GM23338 (cell line): ENCODE results near the gene AKAP7. TPM values are rescaled to one million over a fixed set of nuclear protein-coding genes. Genes with fewer than 3 reads are reported as not detected.

Source experiments
- ATAC-seq: fragments of 200-7000 bp; cut with Tn5 transposase; 3 replicates; pipeline ENCODE4 v1.9.1; 2020
- DNase-seq: peaks from one replicate; pipeline ENCODE4 v3.0.0-alpha.2; 2015; ENCODE audit warnings: low spot score
- H2AFZ ChIP-seq: fragments of 200-600 bp; sonication (generic); 2 replicates; pipeline ENCODE4 v1.8.0; 2016; ENCODE audit warnings: antibody characterized with exemption, mild to moderate bottlenecking, moderate library complexity
- H3F3A ChIP-seq: fragments of 200-600 bp; sonication (generic); replicated peaks from 2 replicates; pipeline ENCODE4 v1.8.0; 2017; ENCODE audit warnings: antibody characterized with exemption, mixed run types, low read depth
- H3K27ac ChIP-seq: fragments of 200-600 bp; sonication (generic); 2 replicates; pipeline ENCODE4 v1.6.1; 2016; ENCODE audit warnings: low read depth
- H3K27me3 ChIP-seq: fragments of 200-600 bp; sonication (generic); 2 replicates; pipeline ENCODE4 v1.8.0; 2016; ENCODE audit warnings: mild to moderate bottlenecking, mixed run types, moderate library complexity; ENCODE audit not compliant: insufficient read depth
- H3K36me3 ChIP-seq: fragments of 200-600 bp; sonication (generic); 2 replicates; pipeline ENCODE4 v1.8.0; 2016; ENCODE audit warnings: mild to moderate bottlenecking; ENCODE audit not compliant: insufficient read depth
- H3K4me1 ChIP-seq: fragments of 200-600 bp; sonication (generic); 2 replicates; pipeline ENCODE4 v1.8.0; 2016; ENCODE audit warnings: mild to moderate bottlenecking, moderate library complexity; ENCODE audit not compliant: insufficient read depth
- H3K4me2 ChIP-seq: fragments of 200-600 bp; sonication (generic); 2 replicates; pipeline ENCODE4 v1.7.1; 2017; ENCODE audit warnings: mixed run types
- H3K4me3 ChIP-seq: fragments of 200-600 bp; sonication (generic); 2 replicates; pipeline ENCODE4 v1.6.1; 2016; ENCODE audit warnings: mixed run types
- H3K79me2 ChIP-seq: fragments of 200-600 bp; sonication (generic); replicated peaks from 2 replicates; pipeline ENCODE4 v1.8.0; 2017; ENCODE audit warnings: mild to moderate bottlenecking; ENCODE audit not compliant: insufficient read depth
- H3K9me2 ChIP-seq: fragments of 200-600 bp; sonication (generic); 2 replicates; pipeline ENCODE4 v1.8.0; 2017; ENCODE audit not compliant: insufficient read depth
- H4K20me1 ChIP-seq: fragments of 200-600 bp; sonication (generic); replicated peaks from 2 replicates; pipeline ENCODE4 v1.8.0; 2017; ENCODE audit warnings: mild to moderate bottlenecking; ENCODE audit not compliant: insufficient read depth
- H3K27ac Mint-ChIP-seq: 2 replicates; pipeline ENCODE4 v1.8.0; 2020; ENCODE audit warnings: inconsistent platforms, mild to moderate bottlenecking, moderate library complexity, mixed read lengths
- H3K27me3 Mint-ChIP-seq: 3 replicates; pipeline ENCODE4 v1.8.0; 2022; ENCODE audit warnings: low read depth, mild to moderate bottlenecking, moderate library complexity, mixed read lengths, inconsistent platforms; ENCODE audit not compliant: insufficient read depth, poor library complexity
- H3K36me3 Mint-ChIP-seq: 3 replicates; pipeline ENCODE4 v1.8.0; 2021; ENCODE audit warnings: low read depth, mild to moderate bottlenecking, inconsistent platforms, moderate library complexity, mixed read lengths
- H3K4me1 Mint-ChIP-seq: 3 replicates; pipeline ENCODE4 v1.8.0; 2020; ENCODE audit warnings: mild to moderate bottlenecking, inconsistent platforms, mixed read lengths
- H3K4me3 Mint-ChIP-seq: 3 replicates; pipeline ENCODE4 v1.8.0; 2021; ENCODE audit warnings: moderate library complexity, mild to moderate bottlenecking, inconsistent platforms, mixed read lengths
- H3K9me3 Mint-ChIP-seq: 3 replicates; pipeline ENCODE4 v1.8.0; 2020; ENCODE audit warnings: moderate library complexity, mild to moderate bottlenecking, inconsistent platforms, mixed read lengths
- CREB1 ChIP-seq: fragments of 250-450 bp; sonication (Bioruptor Pico); IDR thresholded peaks from 2 replicates; pipeline ENCODE4 v1.5.0; 2020; ENCODE audit warnings: low read depth, mild to moderate bottlenecking, moderate library complexity
- EZH2 ChIP-seq: fragments of 200-600 bp; sonication (generic); IDR thresholded peaks from one replicate; pipeline ENCODE4 v1.8.0; 2017; ENCODE audit warnings: antibody characterized with exemption, mild to moderate bottlenecking, low read depth; ENCODE audit not compliant: unreplicated experiment
- EZH2phosphoT487 ChIP-seq: fragments of 200-600 bp; sonication (generic); IDR thresholded peaks from one replicate; pipeline ENCODE4 v1.8.1; 2018; ENCODE audit warnings: antibody characterized with exemption; ENCODE audit not compliant: unreplicated experiment
- JUNB ChIP-seq: IDR thresholded peaks from one replicate; pipeline ENCODE4 v1.6.1; 2016; ENCODE audit warnings: antibody characterized with exemption; ENCODE audit not compliant: unreplicated experiment
- POLR2AphosphoS5 ChIP-seq: IDR thresholded peaks from 2 replicates; pipeline ENCODE4 v1.6.1; 2016; ENCODE audit warnings: antibody characterized with exemption, low read depth
- STAT1 ChIP-seq: IDR thresholded peaks from one replicate; pipeline ENCODE4 v1.6.1; 2016; ENCODE audit warnings: antibody characterized with exemption; ENCODE audit not compliant: unreplicated experiment
- ZNF114 ChIP-seq: fragments of 250-450 bp; sonication (Bioruptor Pico); IDR thresholded peaks from 2 replicates; pipeline ENCODE4 v1.5.0; 2020; ENCODE audit warnings: mild to moderate bottlenecking, moderate library complexity
- ZNF331 ChIP-seq: fragments of 250-450 bp; sonication (Bioruptor Pico); IDR thresholded peaks from 2 replicates; pipeline ENCODE4 v1.5.0; 2020; ENCODE audit warnings: low read depth, mild to moderate bottlenecking, moderate library complexity
- polyA plus RNA-seq: library from polyadenylated mRNA; unstranded; fragments of >200 nt; fragmentation: Nextera tagmentation; extraction: Ambion mirVana; gene quantifications from 2 replicates; pipeline ENCODE4 v1.2.1, GENCODE V29; 2016
- total RNA-seq: library from RNA; depleted of rRNA; stranded (reverse); fragments of >200 nt; shearing (Covaris generic); gene quantifications from 2 replicates; pipeline ENCODE4 v1.2.3, GENCODE V29; 2014
- TF ChIP-seq, protein P1 (sequence below), 2 experiments: fragments of 200-600 bp in 1 of 2; sonication (generic) in 1 of 2; conservative IDR thresholded peaks; 2 replicates each; pipeline versions ENCODE4 v1.5.1 to v1.6.1; 2016 to 2017; ENCODE audit warnings: antibody characterized with exemption in 2 of 2, low read depth in 2 of 2, mild to moderate bottlenecking in 2 of 2, moderate library complexity in 1 of 2
- TF ChIP-seq, protein P2 (sequence below): fragments of 250-450 bp; sonication (Bioruptor Pico); IDR thresholded peaks from 2 replicates; pipeline ENCODE4 v1.5.0; 2020; ENCODE audit warnings: mild to moderate bottlenecking, moderate library complexity

AKAP7 gene
- total and polyA plus RNA-seq, 2 experiments from 2014 or later = 12.2 to 20.0 TPM

DNA sequence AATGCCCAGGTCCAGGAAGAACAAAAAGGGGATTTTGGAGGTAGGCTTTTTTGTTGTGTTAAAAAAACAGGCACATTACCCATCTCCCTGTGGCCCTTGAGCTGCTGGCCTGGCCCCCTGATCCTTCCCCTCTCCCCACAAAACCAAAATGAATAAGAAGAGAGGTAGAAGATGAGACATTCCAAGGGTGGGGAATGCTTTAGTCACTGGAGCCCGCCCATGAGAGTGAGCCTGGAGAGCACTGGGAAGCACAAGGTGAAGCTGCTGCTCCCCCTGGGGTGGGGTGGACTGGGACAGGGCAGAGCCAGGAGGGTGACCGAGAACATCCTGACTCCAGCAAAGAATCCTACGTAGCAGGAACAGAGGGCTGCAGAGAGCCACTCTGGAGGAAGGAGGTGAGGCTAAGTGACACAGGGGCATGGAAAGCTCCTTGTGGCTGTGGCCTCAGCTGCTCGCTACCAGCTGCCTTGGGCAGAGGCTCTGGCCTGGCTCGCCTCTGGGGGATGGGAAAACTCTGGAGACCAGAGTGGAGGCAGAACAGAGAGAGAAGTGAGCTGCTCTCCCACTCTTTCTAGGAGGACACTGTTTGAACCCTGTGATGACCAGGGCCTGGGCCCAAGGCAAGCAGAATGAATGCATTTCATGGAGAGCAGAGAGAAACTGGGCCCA, 48.3 kb downstream of the AKAP7 start:
- Histone ChIP-seq H3K79me2 (no peaks in the 10 kb centered on the region), H3K4me1 (no peaks in the 10 kb centered on the region), H4K20me1 (no peaks in the 10 kb centered on the region), H3F3A (no peaks in the 10 kb centered on the region), H3K36me3 (no peaks in the 10 kb centered on the region), H3K27me3 (no peaks in the 10 kb centered on the region), H3K4me3 (no peak overlapping the region), H3K4me2 (no peak overlapping the region), H2AFZ (no peak overlapping the region), H3K9me2 (no peaks in the 10 kb centered on the region; the same call in 1 of the 2 replicates), H3K27ac (no peak overlapping the region; the same call in 1 of the 2 replicates)
- Mint-ChIP-seq H3K36me3 (peaks cover 27% of the 10 kb centered on the region), H3K4me1 (peaks cover 9% of the 10 kb centered on the region), H3K9me3 (no peaks in the 10 kb centered on the region; the same call in 2 of the 3 replicates), H3K27me3 (peaks cover 2% of the 10 kb centered on the region), H3K27ac (peak overlapping the region; percentile 85), H3K4me3 (no peak overlapping the region)
- TF ChIP-seq STAT1 (no peak), CREB1 (CRISPR knock-in tag) (no peak), EZH2phosphoT487 (no peak), JUNB (no peak), EZH2 (no peak), ZNF331 (CRISPR knock-in tag) (no peak), POLR2AphosphoS5 (no peak)
- TF ChIP-seq, protein P1, sequence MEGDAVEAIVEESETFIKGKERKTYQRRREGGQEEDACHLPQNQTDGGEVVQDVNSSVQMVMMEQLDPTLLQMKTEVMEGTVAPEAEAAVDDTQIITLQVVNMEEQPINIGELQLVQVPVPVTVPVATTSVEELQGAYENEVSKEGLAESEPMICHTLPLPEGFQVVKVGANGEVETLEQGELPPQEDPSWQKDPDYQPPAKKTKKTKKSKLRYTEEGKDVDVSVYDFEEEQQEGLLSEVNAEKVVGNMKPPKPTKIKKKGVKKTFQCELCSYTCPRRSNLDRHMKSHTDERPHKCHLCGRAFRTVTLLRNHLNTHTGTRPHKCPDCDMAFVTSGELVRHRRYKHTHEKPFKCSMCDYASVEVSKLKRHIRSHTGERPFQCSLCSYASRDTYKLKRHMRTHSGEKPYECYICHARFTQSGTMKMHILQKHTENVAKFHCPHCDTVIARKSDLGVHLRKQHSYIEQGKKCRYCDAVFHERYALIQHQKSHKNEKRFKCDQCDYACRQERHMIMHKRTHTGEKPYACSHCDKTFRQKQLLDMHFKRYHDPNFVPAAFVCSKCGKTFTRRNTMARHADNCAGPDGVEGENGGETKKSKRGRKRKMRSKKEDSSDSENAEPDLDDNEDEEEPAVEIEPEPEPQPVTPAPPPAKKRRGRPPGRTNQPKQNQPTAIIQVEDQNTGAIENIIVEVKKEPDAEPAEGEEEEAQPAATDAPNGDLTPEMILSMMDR (conservative IDR thresholded peaks at IDR 0.05; ENCODE audit: low read depth in 2 of 2) = no peak
- ATAC-seq (peak; percentile 82), DNase-seq (peak; percentile 54)

DNA sequence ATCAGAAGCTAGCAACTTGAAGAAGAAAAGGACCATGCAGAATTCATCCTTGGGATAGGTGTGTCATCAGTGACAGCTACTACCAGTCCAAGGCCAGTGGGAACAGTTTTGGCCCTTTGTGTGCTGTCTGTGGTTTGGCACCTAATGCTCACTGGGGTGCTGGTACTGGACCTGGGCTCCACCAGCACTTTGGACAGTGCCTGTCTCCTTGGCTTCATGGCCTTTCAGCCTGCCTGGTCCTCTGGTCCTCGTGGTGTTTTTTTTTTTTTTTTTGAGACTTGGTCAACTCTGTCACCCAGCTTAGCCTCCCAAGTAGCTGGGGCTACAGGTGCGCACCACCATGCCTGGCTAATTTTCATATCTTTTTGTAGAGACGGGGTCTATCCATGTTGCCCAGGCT, 56.3 kb downstream of the AKAP7 start:
- no peak overlapping the region for H3K4me2 ChIP-seq
- no peak for ATAC-seq
- TF ChIP-seq, protein P1 (conservative IDR thresholded peaks at IDR 0.05; ENCODE audit: low read depth in 2 of 2) = no peak
- TF ChIP-seq POLR2AphosphoS5 (no peak), ZNF331 (CRISPR knock-in tag) (no peak), CREB1 (CRISPR knock-in tag) (no peak), STAT1 (no peak), ZNF114 (no peak), EZH2 (no peak)
- TF ChIP-seq, protein P2, sequence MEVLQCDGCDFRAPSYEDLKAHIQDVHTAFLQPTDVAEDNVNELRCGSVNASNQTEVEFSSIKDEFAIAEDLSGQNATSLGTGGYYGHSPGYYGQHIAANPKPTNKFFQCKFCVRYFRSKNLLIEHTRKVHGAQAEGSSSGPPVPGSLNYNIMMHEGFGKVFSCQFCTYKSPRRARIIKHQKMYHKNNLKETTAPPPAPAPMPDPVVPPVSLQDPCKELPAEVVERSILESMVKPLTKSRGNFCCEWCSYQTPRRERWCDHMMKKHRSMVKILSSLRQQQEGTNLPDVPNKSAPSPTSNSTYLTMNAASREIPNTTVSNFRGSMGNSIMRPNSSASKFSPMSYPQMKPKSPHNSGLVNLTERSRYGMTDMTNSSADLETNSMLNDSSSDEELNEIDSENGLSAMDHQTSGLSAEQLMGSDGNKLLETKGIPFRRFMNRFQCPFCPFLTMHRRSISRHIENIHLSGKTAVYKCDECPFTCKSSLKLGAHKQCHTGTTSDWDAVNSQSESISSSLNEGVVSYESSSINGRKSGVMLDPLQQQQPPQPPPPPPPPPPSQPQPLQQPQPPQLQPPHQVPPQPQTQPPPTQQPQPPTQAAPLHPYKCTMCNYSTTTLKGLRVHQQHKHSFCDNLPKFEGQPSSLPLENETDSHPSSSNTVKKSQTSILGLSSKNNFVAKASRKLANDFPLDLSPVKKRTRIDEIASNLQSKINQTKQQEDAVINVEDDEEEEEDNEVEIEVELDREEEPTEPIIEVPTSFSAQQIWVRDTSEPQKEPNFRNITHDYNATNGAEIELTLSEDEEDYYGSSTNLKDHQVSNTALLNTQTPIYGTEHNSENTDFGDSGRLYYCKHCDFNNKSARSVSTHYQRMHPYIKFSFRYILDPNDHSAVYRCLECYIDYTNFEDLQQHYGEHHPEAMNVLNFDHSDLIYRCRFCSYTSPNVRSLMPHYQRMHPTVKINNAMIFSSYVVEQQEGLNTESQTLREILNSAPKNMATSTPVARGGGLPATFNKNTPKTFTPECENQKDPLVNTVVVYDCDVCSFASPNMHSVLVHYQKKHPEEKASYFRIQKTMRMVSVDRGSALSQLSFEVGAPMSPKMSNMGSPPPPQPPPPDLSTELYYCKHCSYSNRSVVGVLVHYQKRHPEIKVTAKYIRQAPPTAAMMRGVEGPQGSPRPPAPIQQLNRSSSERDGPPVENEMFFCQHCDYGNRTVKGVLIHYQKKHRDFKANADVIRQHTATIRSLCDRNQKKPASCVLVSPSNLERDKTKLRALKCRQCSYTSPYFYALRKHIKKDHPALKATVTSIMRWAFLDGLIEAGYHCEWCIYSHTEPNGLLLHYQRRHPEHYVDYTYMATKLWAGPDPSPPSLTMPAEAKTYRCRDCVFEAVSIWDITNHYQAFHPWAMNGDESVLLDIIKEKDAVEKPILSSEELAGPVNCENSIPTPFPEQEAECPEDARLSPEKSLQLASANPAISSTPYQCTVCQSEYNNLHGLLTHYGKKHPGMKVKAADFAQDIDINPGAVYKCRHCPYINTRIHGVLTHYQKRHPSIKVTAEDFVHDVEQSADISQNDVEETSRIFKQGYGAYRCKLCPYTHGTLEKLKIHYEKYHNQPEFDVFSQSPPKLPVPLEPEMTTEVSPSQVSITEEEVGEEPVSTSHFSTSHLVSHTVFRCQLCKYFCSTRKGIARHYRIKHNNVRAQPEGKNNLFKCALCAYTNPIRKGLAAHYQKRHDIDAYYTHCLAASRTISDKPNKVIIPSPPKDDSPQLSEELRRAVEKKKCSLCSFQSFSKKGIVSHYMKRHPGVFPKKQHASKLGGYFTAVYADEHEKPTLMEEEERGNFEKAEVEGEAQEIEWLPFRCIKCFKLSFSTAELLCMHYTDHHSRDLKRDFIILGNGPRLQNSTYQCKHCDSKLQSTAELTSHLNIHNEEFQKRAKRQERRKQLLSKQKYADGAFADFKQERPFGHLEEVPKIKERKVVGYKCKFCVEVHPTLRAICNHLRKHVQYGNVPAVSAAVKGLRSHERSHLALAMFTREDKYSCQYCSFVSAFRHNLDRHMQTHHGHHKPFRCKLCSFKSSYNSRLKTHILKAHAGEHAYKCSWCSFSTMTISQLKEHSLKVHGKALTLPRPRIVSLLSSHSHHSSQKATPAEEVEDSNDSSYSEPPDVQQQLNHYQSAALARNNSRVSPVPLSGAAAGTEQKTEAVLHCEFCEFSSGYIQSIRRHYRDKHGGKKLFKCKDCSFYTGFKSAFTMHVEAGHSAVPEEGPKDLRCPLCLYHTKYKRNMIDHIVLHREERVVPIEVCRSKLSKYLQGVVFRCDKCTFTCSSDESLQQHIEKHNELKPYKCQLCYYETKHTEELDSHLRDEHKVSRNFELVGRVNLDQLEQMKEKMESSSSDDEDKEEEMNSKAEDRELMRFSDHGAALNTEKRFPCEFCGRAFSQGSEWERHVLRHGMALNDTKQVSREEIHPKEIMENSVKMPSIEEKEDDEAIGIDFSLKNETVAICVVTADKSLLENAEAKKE (CRISPR knock-in tag) = no peak

More for the DNA sequence above, 56.3 kb downstream of the AKAP7 start:
- no peak for DNase-seq
- Mint-ChIP-seq H3K9me3 (peaks cover 12% of the 10 kb centered on the region; the same call in 2 of the 3 replicates), H3K27me3 (no peaks in the 10 kb centered on the region), H3K36me3 (peaks cover 24% of the 10 kb centered on the region; the same call in 2 of the 3 replicates), H3K4me1 (no peaks in the 10 kb centered on the region), H3K27ac (no peak overlapping the region), H3K4me3 (no peak overlapping the region)
- Histone ChIP-seq H3K79me2 (no peaks in the 10 kb centered on the region), H3F3A (no peaks in the 10 kb centered on the region), H3K4me3 (no peak overlapping the region), H2AFZ (no peak overlapping the region), H3K27ac (no peak overlapping the region), H3K27me3 (no peaks in the 10 kb centered on the region), H3K9me2 (no peaks in the 10 kb centered on the region), H3K36me3 (no peaks in the 10 kb centered on the region), H4K20me1 (no peaks in the 10 kb centered on the region), H3K4me1 (no peaks in the 10 kb centered on the region)
